ENCODE data around the gene LRRC61. TPM values are rescaled to one million over a fixed set of nuclear protein-coding genes. Genes with fewer than 3 reads are reported as not detected.
"Not testable (repeated sequence)": the region's sequence is repeated elsewhere in the genome, so short reads cannot be mapped to it uniquely, and the experiment has no call there.

The LRRC61 gene, protein sequence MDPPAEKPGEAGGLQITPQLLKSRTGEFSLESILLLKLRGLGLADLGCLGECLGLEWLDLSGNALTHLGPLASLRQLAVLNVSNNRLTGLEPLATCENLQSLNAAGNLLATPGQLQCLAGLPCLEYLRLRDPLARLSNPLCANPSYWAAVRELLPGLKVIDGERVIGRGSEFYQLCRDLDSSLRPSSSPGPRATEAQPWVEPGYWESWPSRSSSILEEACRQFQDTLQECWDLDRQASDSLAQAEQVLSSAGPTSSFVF
- total RNA-seq (2014; rRNA removed; shearing (Covaris generic)): 0.67 TPM in 1 of 2 replicates, not detected in the other

DNA sequence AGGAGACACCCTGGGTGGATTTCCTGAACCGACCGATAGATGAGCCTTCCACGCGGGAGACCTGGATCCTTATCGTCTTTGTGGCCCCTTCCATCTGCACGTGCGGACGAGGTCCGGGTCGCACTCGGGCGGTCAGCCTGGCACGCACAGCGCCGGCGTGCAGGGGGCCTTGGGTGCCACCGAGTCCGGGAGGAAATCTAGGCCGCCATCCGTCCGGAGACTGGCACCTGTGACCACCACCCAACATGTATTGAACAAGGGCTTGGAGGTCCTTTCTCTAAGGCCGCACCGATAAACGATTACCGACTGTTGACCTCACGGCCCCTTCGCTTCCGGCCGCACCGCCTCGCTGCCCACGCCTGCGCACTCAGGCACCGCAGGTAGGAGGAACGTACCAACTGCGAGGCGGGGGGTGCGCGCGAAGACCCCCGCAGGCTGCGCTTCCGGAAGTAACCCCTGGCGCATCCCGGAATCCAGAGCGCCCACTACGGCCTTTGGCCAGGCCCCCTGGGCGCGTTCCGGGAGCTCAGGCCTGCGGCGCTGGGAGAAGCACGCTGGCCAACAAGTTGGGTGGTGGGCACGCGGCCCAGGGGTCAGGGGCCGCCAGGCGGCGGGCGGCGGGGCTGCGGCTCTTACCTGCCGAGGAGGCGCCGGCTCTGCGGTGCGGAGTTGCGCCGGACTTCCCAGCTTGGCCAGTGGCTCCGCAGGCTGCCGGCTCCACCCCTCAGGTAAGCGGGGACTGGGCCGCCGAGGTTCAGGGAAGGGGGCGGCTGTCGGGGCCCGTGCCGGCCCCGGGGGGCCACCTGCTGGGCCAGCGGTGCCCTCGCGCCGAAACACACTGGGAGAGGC lies at the start of gene LRRC61, which contains the start of gene ACTR3C:
LRRC61 (plus strand) TSS at position 523 of the 849 bp plus-strand sequence. CDS start 13,507 bp downstream, outside the sequence.
ACTR3C (minus strand) TSS at position 713 of the 849 bp plus-strand sequence. CDS start 28,249 bp downstream, outside the sequence.
- DNase-seq (ENCODE audit: low spot score): no peak

DNA sequence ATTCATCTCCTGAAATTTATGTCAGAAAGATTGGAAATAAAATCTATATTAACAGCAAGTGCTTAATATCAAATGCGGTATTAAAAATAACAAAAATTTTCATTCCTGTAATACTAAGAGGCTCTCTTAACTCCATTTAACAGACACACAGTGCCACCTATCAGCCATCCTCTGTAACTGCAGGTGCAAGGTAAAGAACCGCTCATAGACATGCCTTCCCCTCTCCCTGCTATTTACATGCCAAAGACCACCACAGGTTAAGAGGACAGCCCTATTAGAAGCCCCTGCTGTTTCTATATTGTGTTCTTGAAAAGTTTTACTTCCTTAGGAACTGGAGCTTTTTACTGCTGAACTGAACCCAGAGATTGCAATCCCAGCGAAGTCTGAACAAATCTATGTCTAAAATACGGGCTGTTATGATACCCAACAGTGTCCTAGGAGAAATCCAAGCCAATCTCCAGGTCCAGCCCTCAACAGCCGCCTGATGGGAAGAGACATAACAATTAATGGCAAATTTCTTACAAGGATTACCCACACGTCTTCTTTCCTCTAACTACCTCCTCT lies 46.9 kb upstream of the LRRC61 start:
- peak; percentile 29 for DNase-seq (ENCODE audit: low spot score)

DNA sequence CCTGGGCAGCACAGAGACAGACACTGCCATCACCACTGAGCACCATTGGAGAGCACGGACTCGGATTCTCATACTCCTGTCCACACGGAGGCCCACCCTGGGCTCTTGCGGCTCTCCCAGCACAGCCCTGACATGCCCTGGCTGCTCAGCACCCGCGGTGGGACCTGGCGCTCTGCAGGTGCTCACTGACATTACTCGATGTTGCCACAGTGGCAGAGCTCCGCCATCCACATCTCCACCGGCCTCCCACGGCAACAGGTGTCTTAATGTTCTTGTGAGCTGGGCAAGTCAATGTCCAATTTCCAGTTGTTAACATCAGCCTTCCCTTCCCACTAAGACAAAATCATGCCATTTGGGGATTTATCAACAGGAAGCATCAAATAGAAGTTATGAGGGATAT lies 44.8 kb upstream of the LRRC61 start:
- DNase-seq (ENCODE audit: low spot score): not testable (repeated sequence)

DNA sequence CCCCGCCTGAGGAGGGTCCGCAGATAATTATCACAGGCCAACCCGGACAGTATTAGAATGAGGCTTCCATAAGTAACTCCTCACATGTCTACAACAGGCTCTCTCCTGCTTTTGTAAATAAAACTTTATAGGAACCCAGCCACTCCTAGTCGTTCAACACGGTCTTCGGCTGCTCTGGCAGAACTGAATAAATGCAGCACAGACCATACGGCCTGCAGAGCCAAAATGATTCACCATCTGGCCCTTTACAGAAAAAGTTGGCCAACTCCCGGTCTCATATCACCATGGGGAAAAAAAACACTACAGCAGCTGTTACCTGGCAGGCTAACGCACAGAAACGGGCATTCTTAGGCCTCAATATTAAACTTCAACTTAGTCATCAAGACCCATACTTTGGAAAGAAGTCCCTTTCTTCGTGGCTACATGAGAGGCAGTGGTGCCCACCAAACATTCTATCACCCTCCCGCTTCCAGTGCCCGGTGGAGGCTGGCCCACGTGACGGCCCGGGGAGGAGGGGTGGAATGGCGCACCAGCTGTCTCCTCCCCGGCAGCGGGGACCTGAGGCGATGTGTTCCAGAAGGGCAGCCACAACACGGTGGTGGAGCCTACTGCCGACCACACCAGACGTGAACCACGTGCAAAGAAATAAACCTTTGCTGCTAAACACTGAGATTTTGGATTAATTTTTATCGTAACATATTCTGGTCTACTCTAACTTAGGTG lies 41.3 kb upstream of the LRRC61 start:
- DNase-seq (ENCODE audit: low spot score): not testable (repeated sequence)

DNA sequence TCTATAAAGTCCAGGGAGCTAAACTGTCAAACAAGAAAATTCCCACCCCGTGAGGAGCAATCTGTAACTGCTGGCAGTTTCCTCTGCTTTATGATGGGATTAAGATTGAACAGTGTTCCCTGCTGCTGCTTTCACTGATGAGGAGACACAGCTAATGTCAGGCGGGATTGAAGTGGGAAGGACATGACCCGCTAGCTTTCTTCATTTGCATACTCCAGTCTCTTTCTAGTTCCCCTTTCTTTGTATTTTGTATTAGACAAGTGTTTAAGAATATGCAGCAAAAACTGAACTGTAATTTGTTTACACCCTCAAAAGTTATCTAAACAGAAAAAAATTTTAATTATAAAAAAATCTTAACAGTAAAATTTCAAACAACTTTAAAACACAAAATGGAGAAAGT lies 40.0 kb upstream of the LRRC61 start:
- DNase-seq (ENCODE audit: low spot score): not testable (repeated sequence)

DNA sequence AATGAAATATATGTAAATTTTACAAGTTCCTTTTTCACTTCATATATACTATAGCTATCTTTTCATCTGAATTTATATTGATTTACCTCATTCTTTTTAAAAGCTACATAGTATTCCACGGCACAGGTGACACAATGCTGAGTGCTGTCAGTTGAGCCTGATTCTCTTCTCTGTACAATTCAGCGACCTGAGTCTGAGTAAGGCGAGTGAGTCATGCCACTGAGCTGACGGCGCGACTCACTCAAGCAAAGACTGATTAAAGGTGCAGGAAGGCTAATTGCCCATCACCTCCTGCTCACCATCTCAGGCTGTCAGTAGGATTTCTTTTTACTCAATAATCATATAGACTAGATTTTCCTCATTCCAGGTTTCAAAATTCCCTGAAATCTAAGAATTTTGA lies 39.5 kb upstream of the LRRC61 start:
- not testable (repeated sequence) for DNase-seq (ENCODE audit: low spot score)

DNA sequence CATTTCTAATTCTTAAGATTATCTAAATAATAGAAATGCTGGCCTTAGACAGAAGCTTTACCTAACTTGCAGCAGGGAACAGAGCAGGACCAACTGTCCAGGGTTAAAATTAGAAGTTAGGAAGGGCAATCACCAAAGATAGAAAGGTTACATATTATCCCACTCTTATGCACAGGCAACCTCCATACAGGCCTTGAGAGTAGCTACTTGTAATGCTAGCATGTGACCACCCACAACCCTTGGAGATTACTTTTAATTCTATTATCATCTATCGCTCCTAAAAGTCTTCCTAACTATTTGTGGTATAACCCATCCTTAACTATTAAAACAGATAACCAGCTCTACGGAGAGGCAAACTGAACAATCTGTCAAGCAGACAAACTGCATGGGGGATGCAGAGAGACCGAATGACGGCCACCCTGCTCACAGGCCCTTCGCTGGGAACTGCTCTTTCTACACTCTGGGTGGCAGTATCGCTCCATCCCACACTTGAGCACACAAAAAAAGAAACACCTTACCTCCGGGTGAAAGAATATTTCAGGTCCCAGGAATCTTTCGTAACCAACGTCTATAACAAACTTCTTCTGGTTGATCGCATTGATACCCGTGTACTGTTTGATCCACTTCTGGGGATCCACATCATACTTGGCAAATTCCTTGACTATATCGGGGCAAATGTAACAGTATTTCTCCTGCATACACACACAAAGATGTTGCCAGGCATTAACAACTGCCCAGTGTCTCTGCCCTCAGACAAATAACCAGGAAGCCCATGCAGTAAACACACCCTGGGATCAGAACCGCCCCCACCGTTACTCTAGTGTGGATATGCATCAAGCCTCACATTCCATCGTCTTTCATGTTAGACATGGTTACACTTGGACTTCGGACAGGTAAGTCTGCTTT lies 37.1 kb upstream of the LRRC61 start:
- DNase-seq (ENCODE audit: low spot score): not testable (repeated sequence)

DNA sequence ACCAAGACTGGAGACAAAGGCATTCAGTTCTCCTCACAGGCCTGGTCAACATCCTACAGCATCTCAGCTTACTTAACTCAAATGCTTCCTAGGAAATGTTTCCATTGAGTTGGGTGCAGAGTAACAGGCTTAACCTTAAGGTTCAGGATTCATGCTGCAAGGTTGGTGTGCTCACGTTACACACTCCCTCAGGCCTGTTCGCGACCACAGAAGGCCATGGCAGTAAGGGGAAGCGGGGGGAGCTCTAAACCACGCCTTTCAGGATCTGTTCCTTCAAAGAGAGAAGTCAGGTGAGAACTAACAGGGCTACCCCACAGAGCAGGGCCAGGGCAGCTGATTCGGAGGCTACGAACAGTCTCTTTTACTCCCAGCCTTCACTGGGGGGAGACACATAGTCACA lies 35.3 kb upstream of the LRRC61 start:
- DNase-seq (ENCODE audit: low spot score): not testable (repeated sequence)

DNA sequence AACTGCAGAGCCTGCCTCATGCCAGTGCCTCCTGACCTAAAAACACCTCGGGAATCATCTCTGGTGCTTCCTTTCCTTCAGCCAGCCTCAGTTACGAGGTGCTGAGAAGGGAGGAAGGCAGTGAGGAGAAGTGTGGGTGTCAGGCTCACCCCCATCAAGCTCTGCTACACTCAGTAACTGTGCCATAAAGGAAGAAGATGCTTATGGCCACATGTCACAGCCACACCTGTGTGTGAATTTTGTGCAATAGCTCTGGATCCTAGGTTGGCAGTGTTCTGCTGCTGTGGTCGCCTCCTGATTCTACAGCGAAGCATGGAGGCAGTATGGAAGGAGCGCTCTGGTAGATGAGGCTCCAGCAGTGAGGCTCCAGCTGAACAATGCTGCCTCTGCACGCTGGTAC lies 34.3 kb upstream of the LRRC61 start:
- not testable (repeated sequence) for DNase-seq (ENCODE audit: low spot score)

DNA sequence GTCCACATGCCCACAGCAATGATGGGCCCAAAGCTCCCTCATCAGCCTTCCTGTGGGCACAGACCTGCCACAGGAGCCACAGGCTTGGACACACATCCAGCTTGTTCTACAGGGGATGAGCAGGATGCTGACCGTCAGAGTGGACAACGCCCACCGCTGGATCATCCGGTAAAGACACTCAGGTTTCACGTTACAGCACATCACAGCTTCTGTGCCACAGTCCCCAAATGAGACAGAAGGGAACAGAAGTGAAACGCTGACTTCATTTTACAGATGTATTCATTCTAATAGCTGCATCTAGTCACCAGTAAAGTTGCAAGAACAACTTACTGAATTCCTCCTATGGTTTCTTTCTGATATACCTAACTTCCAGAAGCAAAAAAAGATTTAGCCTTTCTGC lies 32.8 kb upstream of the LRRC61 start:
- DNase-seq (ENCODE audit: low spot score): not testable (repeated sequence)

DNA sequence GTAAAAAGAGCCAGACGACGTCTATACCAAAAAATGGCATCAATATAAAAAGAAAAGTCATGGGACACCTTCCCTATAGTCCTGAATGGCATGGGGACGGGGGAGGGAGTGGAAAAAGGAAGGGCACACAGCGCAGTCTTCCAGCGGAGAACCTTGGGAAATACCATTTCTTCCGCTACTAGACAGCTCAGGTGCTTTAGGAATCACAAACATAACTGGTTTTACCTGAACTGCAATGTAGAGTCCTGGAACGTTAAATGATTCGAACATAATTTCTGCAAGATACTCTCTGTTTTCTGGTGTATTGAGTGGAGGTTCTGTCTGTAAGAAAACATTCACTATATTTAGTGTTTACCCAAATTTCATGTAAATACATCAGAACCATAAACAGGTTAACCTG lies 28.1 kb upstream of the LRRC61 start:
- not testable (repeated sequence) for DNase-seq (ENCODE audit: low spot score)

DNA sequence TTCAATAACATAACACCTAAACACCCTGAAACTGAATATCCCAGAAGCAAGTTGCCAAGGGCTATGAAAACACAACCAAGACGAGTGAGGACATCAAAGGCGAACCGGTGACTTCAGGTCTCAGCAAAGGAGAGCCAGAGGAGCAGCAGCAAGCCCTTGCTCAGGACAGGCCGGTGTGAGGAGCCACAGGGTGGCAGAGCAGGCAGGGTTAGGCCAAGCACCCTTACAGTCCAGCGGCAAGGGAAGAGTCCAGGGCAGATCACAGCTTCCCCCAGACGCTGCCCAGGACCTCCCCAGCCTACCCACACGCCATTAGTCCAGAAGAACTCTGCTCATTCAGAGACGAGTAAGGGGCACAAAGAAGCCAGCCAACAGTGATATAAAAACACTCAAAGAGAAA lies 27.5 kb upstream of the LRRC61 start:
- DNase-seq (ENCODE audit: low spot score): not testable (repeated sequence)

DNA sequence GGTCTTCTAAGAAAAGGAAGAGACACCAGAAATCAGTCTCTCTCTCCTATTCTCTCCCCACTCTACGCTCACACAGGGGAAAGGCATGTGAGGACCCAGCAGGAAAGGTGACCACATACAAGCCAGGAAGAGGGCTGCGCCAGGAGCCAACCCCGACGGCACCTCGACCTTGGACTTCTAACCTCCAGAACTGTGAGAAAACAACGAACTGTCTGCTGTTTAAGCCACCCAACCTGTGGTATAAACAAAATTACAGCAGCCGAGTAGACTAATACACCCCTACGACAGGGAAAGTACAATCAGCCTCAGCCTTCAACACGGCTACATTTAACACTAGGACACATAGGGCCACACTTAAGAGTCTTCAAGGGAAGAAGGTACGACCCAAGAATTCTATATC lies 26.4 kb upstream of the LRRC61 start:
- DNase-seq (ENCODE audit: low spot score): not testable (repeated sequence)

DNA sequence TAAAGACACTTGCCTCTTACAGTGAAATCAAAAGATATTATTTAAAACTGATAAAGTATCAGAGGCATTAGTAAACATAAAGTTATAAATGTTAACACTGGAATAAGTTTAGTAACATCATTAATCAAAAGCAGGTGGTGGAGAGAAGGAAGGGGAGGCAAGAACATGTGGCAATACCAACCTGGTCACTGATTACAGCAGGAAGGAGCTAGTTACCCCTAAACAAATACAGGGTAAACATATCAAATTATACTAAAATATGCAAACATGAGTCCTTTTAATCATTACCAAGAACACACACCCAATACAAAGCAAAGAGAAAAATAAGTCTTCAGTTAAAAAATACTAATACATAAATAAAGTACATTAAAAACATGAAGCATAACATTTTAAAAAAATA lies 25.2 kb upstream of the LRRC61 start:
- DNase-seq (ENCODE audit: low spot score): not testable (repeated sequence)

DNA sequence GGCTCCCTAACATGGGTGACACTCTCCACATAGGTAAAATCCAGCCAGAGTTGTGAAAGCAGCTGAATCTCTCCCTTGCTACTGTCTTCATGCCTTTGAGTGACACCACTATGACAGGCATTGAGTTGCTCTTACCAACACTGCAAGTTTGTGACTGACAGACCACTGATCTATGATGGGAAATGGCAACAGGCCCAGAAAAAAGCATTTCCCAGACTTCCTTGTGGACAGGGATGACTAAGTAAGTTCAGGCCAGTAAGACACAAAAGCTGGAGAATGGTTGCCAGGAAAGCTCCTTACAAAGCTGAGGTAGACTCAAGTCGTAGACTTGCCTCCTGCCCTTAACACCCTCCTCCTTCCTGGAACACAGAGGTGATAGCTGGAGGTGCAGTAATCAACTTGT lies 20.2 kb upstream of the LRRC61 start:
- DNase-seq (ENCODE audit: low spot score): peak; percentile 86

DNA sequence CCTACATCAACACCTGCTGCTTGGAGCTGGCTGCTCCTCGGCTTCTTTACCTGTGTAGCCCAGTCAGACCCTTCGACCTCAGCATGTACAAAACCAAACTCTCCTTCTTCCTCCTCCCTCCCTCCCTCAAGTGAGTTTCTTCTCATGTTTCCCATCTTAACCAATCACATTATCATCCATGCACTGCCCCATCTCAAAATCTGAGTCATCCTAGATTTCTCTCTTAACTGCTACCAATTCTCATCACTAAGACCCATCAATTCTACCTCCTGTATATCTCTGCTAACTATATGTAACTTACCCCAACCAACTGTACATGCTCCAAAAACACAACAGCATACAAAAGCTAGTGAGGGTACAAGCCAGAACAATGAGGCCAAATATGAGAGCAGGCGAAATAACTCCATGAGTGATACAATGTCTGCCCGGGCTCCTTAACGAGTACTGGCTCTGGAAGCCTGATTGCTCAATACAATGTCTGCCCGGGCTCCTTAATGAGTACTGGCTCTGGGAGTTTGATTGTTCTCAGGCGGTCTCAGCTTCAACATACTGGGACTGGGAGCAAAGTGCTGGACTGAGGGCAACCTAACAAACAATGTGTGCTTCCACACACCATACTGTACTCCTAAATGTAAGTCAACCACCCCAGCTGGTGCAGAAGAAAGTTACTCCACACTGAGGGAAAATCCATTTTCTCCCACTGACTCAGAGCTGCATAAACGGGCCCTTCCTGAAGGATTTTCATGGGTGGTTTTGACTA lies 18.5 kb upstream of the LRRC61 start:
- not testable (repeated sequence) for DNase-seq (ENCODE audit: low spot score)

DNA sequence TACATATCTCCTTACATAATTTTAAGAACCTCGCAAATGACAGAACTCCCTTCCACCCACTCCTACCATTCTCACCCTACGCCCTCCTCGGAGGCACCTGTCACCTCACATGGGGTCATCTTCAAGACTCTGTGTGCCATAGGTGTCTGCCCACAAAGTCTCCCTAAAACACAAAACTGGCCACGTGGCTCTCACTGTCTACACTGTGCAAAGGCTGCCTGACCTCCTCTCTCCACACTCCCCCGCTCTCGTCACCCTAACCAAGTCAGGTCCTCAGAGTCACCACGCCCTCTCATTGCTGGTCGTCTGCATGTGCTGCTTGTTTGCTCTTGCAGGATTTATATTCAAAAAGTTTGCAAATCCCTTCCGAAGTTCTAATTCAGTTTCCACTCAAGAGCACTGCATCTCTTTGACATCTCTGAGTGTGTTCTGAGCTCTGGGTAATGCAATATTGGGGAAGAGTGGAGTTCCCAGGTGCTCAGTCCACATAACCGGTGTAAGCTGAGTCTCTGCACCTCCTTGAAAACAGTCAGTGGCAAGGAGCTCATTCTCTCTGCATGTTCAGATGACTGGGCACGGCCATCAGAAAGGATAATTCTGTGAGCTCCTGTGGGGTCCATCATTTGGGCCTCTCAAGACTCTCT lies 17.8 kb upstream of the LRRC61 start:
- DNase-seq (ENCODE audit: low spot score): not testable (repeated sequence)

DNA sequence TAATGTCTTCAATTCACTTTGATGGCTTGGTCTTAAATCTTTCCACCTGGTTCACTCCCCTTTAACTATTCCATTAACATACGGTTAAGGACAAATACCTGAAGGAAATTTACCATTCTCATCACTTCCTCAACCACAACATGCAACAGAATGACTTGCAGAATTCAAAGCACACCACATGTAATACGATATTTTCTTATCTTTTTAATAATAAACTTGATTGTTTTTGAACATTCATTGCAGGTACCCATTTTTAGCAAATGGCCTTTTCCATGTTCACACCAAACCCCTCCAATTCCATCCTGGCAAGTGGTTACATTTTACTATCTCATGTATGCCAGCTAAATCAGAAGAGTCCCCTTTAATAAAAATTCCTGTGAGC lies 17.3 kb upstream of the LRRC61 start:
- DNase-seq (ENCODE audit: low spot score): not testable (repeated sequence)

DNA sequence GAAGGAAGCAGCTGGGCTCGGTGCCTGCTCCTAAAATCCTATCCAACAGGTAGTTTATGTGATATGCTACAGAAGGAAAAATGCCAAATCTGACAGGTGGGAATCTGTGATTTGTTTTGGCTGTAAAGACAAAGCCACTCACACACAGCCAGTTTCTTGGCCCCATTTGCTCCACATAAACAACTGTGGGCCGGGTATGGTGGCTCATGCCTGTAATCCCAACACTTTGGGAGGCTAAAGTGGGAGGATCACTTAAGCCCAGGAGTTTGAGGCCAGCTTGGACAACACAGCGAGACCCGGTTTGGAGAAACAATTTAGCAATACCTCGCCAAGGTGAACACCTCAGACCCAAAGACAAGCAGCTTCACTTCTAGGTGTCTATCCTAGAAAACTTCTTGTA lies 16.8 kb upstream of the LRRC61 start:
- DNase-seq (ENCODE audit: low spot score): not testable (repeated sequence)

All from A172 (cell line).